Raji (cell line): ENCODE measurements around the gene NANOS1.

Experiments used
- POLR2A ChIP-seq: IDR thresholded peaks from 2 replicates; pipeline ENCODE4 v1.6.1; 2011; ENCODE audit warnings: low read depth, low read length, control low read depth; ENCODE audit not compliant: insufficient read depth

NANOS1 gene

GRCh38 chr10:119001717-119002500 is 27.6 kb upstream of the NANOS1 start:
- TF ChIP-seq POLR2A: no peak

DNA sequence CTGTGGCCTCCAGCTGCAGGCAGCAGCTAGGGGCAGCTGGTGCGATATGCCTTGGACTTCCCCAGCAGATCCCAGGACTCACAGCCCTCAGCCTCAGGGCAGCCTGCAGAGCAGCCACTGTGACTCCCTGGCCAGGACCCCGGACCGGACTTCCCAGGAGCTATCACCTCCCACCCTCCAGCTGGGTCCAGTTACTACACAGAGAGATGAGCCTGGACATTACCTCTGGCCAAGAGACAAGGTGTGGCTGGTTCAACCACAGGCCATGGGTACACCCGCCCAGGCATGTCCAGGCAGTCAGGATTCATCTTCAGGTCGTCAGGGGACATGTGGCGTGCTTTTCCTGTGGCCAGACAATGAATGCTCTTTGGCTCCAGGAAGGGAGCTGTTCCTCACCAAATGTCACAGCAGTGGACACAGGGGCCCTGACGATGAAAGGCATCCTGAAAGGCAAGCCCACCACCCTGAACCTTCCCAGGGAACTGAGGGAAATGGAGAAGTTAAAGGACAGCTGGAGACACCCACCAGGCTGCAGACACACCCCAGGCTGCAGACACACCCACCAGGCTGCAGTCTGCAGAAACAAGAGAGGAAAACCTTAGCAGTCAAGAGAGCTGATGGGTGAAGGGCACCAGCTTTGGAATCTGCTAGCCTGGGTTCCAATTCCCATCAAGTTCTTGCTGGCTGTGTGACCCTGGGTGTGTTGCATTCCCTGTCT is 25.8 kb upstream of the NANOS1 start:
- TF ChIP-seq POLR2A: no peak

DNA sequence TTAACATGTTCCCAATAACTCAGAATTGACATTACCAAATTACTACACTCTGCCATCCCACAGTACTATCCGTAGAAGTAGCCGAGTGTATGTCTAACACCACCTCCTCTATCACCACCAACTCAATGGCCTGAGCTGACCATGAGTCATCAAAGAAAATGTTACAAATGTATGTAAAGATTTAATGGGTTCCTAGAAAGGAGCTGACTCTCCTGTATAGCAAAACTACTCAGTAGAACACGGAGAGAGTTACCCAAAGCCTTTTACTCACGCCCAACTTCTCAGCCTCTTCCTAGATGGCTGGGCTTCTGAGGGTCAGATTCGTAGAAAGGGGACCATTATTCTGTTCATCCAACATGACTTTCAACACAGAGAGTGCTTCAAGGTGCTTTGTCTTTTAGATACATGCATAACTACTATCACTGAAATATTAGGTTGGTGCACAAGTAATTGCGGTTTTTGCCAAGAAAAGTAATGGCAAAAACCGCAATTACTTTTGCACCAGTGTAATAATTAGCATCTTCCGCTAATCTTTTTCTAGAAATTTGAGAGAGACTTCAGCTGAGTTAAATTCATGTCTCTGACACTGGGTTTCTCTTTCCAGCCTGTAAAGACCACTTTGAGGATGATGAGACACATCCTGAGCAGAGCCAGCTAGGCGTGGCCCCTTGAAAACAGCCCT is 24.0 kb upstream of the NANOS1 start:
- no peak for TF ChIP-seq POLR2A

GRCh38 chr10:119006451-119007210 is 22.9 kb upstream of the NANOS1 start:
- no peak for TF ChIP-seq POLR2A

DNA sequence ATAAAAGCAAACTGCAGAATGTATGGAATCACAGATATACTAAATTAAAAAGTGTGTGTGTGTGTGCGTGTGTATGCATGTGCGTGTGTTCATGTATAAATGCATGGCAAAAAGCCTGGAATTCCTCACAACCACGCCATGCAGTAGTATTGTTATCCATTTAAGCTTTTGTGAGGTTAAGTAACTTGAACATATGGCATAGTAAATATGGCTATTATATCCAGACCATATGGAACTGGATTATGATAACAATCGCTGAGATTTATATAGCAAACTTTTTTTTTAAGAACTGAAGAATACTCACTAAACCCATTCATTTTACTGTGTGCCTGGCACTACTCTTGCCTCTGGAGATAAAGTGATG is 22.3 kb upstream of the NANOS1 start:
- TF ChIP-seq POLR2A: no peak

- no peak for TF ChIP-seq POLR2A
These were observed 8.9 kb upstream of the NANOS1 start for GRCh38 chr10:119020627-119020946.

GRCh38 chr10:119022846-119023552 is 6.5 kb upstream of the NANOS1 start:
- TF ChIP-seq POLR2A: no peak

DNA sequence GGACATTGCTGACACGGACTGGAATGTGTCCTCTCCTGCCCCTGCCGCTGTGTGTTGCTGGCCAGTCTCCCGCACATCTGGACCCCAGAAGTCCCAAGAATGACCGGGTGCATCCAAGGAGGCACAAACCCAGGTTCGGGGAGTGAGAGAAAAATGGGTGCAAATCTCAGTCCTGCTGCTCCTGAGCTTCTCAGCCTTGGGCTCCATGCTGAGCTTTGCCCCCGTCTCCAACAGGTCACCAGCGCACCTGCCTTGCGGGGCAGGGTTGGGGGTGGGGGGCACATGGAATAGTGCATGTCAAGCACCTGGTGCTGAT is 6.0 kb upstream of the NANOS1 start:
- no peak for TF ChIP-seq POLR2A

- no peak for TF ChIP-seq POLR2A
These were observed 4.6 kb upstream of the NANOS1 start for GRCh38 chr10:119024882-119025281.

- no peak for TF ChIP-seq POLR2A
These were observed 4.2 kb upstream of the NANOS1 start for GRCh38 chr10:119025336-119025735.

DNA sequence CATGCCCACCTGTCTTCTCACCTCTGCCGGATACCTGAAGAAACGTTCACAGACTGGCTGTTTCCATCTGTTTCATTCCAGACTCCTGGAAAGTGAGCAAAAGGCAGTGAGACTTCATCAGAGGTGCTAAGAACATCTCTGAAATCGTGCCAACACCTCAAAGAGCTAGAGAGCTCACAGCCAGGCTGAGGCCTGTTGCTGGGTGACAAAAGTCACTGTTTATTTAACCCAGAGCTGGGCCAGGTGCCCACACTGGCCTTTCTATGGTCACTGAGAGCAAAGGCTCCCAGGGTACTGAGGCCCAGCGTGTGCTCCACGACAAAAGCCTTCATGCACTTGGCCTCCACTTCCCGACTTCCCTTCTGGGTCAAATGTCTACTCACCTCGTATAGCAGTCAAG is 3.7 kb upstream of the NANOS1 start:
- TF ChIP-seq POLR2A: no peak

- TF ChIP-seq POLR2A: no peak
These were observed 3.0 kb upstream of the NANOS1 start for GRCh38 chr10:119026301-119027110.

GRCh38 chr10:119028900-119029612 is 458 bp upstream of the NANOS1 start:
- no peak for TF ChIP-seq POLR2A
